HepG2 (cell line): ENCODE measurements around the gene HEXD. TPM values are rescaled to one million over a fixed set of nuclear protein-coding genes. Genes with fewer than 3 reads are reported as not detected.

Experiments used
- AGO2 ChIP-seq: fragments of 200-400 bp; formaldehyde crosslinking; optimal IDR thresholded peaks from 2 replicates; pipeline ENCODE3; 2017; ENCODE audit warnings: mild to moderate bottlenecking, low read depth, low read length, moderate library complexity
- HNRNPK ChIP-seq: fragments of 200-400 bp; formaldehyde crosslinking; IDR thresholded peaks from 2 replicates; pipeline ENCODE4 v1.6.1; 2018; ENCODE audit warnings: low read length, low read depth, moderate library complexity, mild to moderate bottlenecking; ENCODE audit not compliant: poor library complexity, severe bottlenecking
- KLF13 ChIP-seq: sonication (generic); formaldehyde crosslinking; IDR thresholded peaks from 2 replicates; pipeline ENCODE4 v1.4.0; 2020; ENCODE audit warnings: mild to moderate bottlenecking, missing genetic modification reagents
- PHB2 ChIP-seq: fragments of 450-650 bp; IDR thresholded peaks from 2 replicates; pipeline ENCODE4 v1.6.1; 2018; ENCODE audit not compliant: partially characterized antibody
- POLR2AphosphoS2 ChIP-seq: IDR thresholded peaks from 2 replicates; pipeline ENCODE4 v1.6.1; 2011; ENCODE audit warnings: low read depth, low read length, improper control_type of control experiment
- SOX13 ChIP-seq, 3 experiments: fragments of 450-650 bp in 1 of 3; sonication (generic) in 1 of 3; formaldehyde crosslinking in 1 of 3; IDR thresholded peaks in 2 of 3; conservative IDR thresholded peaks in 1 of 3; 2 replicates each; pipeline versions ENCODE4 v1.5.0 to v1.6.1; 2016 to 2020; ENCODE audit warnings: antibody characterized with exemption in 1 of 3, mild to moderate bottlenecking in 1 of 3, missing compliant biosample characterization in 1 of 3, missing genetic modification reagents in 1 of 3, moderate library complexity in 1 of 3
- XBP1 ChIP-seq: sonication (generic); formaldehyde crosslinking; IDR thresholded peaks from 2 replicates; pipeline ENCODE4 v1.5.0; 2020; ENCODE audit warnings: missing genetic modification reagents
- ZBTB7B ChIP-seq: sonication (generic); formaldehyde crosslinking; IDR thresholded peaks from 2 replicates; pipeline ENCODE4 v1.4.0; 2020; ENCODE audit warnings: missing genetic modification reagents
- ZEB1 ChIP-seq: IDR thresholded peaks from 2 replicates; pipeline ENCODE4 v1.6.1; 2012; ENCODE audit warnings: mild to moderate bottlenecking, low read depth, inconsistent platforms; ENCODE audit not compliant: insufficient replicate concordance
- ZNF253 ChIP-seq: sonication (generic); formaldehyde crosslinking; IDR thresholded peaks from 2 replicates; pipeline ENCODE4 v1.8.0; 2022; ENCODE audit warnings: mild to moderate bottlenecking, missing genetic modification reagents, borderline replicate concordance
- ZNF30 ChIP-seq: sonication (generic); formaldehyde crosslinking; IDR thresholded peaks from 2 replicates; pipeline ENCODE4 v1.5.0; 2020; ENCODE audit warnings: mild to moderate bottlenecking, missing genetic modification reagents
- ZNF569 ChIP-seq: sonication (generic); formaldehyde crosslinking; IDR thresholded peaks from 2 replicates; pipeline ENCODE4 v1.5.0; 2020; ENCODE audit warnings: mild to moderate bottlenecking, missing genetic modification reagents, moderate library complexity, borderline replicate concordance
- ZNF672 ChIP-seq: sonication (generic); formaldehyde crosslinking; IDR thresholded peaks from 2 replicates; pipeline ENCODE4 v1.8.1; 2022; ENCODE audit warnings: missing genetic modification reagents
- ZNF879 ChIP-seq: sonication (generic); formaldehyde crosslinking; IDR thresholded peaks from 2 replicates; pipeline ENCODE4 v1.8.1; 2023; ENCODE audit warnings: missing genetic modification reagents
- ZSCAN25 ChIP-seq: sonication (generic); formaldehyde crosslinking; IDR thresholded peaks from 2 replicates; pipeline ENCODE4 v1.8.0; 2022; ENCODE audit warnings: mild to moderate bottlenecking, missing genetic modification reagents
- polyA plus RNA-seq, 8 experiments: library from polyadenylated mRNA; depleted of rRNA in 3 of 8; stranded (reverse) in 7 of 8; unstranded in 1 of 8; fragments of >200 nt; fragmentation: Illumina TruSeq in 4 of 8; extraction: Trizol in 4 of 8; gene quantifications; 2 replicates each; pipeline versions ENCODE4 v1.2.1 to v1.2.3, GENCODE V29; 2011 to 2016; ENCODE audit warnings: low read depth in 4 of 8, missing spikeins in 1 of 8, mixed read lengths in 1 of 8; ENCODE audit not compliant: insufficient read depth in 1 of 8
- total RNA-seq, 5 experiments: library from RNA; depleted of rRNA; stranded (reverse); fragments of >200 nt; fragmentation: Illumina TruSeq; extraction: Trizol; gene quantifications; 2 replicates each; pipeline ENCODE4 v1.2.3, GENCODE V29; 2016; ENCODE audit warnings: low read depth in 1 of 5
- TF ChIP-seq, protein P1 (sequence below): sonication (generic); formaldehyde crosslinking; IDR thresholded peaks from 2 replicates; pipeline ENCODE4 v1.4.0; 2020; ENCODE audit warnings: mild to moderate bottlenecking, missing genetic modification reagents
- TF ChIP-seq, protein P2 (sequence below): sonication (generic); formaldehyde crosslinking; IDR thresholded peaks from 2 replicates; pipeline ENCODE4 v1.4.0; 2020; ENCODE audit warnings: missing genetic modification reagents, borderline replicate concordance
- TF ChIP-seq, protein P3 (sequence below): sonication (generic); formaldehyde crosslinking; conservative IDR thresholded peaks from 2 replicates; pipeline ENCODE4 v1.4.0; 2020; ENCODE audit warnings: missing genetic modification reagents
- TF ChIP-seq, protein P4 (sequence below): sonication (generic); formaldehyde crosslinking; IDR thresholded peaks from 2 replicates; pipeline ENCODE4 v1.9.0; 2021; ENCODE audit warnings: missing genetic modification reagents, mild to moderate bottlenecking, borderline replicate concordance

HEXD gene
- total and polyA plus RNA-seq, 2 of the 13 experiments (the other 11 are each of a cell fraction or from before 2014, with no cell fraction given) = 22.3 to 41.8 TPM

DNA sequence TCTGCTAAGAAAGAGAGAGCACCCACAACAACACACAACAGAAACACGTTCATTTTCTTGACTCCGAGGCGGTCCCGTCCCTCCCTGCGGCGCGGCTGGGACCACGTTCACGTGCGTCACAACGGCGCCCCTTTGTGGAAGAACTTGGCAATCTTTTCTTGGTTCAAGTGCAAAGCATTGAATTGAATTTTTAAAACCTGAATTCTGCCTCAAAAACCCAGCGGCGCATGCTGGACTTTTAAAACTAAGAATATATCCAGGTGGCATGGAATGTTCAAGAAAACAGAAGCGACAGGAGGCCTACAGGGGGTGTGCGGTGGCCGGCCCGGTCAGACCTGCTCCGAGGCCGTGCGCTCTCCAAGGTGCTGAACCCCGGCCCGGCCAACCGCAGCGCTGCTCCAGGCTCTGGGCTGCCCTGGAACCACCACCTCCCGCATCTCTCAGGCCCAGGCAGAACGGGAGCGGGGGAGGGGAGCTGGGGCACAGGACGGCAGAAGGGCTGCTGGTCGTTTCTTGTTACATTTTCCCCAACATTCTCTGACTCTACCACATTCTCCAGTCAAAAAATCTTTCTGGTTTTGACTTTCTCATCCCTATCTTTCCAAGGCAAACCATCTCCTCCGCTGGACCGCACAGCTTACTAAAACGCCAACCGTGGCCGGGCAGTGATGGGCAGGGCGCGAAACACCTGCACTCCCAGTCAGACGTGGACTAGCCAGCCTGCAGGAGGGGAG lies 3.4 kb upstream of the HEXD start (continued):
- TF ChIP-seq SOX13 (IDR thresholded peaks at IDR 0.05) = no peak
- peak in 1 of 2 experiments; percentile 56; a peak in 2 of 4 replicates for TF ChIP-seq SOX13 (CRISPR knock-in tag; conservative IDR thresholded peaks at IDR 0.05 in 1 of 2, IDR thresholded peaks at IDR 0.05 in 1 of 2)
- peak; percentile 81 for TF ChIP-seq KLF13 (CRISPR knock-in tag)
- TF ChIP-seq ZBTB7B (CRISPR knock-in tag) = peak; percentile 72
- no peak for TF ChIP-seq PHB2
- TF ChIP-seq ZNF30 = no peak
- TF ChIP-seq ZNF569 = no peak; the same call in 1 of the 2 replicates
- no peak for TF ChIP-seq ZEB1
- TF ChIP-seq, protein P1, sequence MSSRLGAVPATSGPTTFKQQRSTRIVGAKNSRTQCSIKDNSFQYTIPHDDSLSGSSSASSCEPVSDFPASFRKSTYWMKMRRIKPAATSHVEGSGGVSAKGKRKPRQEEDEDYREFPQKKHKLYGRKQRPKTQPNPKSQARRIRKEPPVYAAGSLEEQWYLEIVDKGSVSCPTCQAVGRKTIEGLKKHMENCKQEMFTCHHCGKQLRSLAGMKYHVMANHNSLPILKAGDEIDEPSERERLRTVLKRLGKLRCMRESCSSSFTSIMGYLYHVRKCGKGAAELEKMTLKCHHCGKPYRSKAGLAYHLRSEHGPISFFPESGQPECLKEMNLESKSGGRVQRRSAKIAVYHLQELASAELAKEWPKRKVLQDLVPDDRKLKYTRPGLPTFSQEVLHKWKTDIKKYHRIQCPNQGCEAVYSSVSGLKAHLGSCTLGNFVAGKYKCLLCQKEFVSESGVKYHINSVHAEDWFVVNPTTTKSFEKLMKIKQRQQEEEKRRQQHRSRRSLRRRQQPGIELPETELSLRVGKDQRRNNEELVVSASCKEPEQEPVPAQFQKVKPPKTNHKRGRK = no peak
- peak; percentile 17 for TF ChIP-seq AGO2
- TF ChIP-seq ZNF253 (CRISPR knock-in tag) = peak; percentile 87; the same call in 1 of the 2 replicates
- TF ChIP-seq, protein P2, sequence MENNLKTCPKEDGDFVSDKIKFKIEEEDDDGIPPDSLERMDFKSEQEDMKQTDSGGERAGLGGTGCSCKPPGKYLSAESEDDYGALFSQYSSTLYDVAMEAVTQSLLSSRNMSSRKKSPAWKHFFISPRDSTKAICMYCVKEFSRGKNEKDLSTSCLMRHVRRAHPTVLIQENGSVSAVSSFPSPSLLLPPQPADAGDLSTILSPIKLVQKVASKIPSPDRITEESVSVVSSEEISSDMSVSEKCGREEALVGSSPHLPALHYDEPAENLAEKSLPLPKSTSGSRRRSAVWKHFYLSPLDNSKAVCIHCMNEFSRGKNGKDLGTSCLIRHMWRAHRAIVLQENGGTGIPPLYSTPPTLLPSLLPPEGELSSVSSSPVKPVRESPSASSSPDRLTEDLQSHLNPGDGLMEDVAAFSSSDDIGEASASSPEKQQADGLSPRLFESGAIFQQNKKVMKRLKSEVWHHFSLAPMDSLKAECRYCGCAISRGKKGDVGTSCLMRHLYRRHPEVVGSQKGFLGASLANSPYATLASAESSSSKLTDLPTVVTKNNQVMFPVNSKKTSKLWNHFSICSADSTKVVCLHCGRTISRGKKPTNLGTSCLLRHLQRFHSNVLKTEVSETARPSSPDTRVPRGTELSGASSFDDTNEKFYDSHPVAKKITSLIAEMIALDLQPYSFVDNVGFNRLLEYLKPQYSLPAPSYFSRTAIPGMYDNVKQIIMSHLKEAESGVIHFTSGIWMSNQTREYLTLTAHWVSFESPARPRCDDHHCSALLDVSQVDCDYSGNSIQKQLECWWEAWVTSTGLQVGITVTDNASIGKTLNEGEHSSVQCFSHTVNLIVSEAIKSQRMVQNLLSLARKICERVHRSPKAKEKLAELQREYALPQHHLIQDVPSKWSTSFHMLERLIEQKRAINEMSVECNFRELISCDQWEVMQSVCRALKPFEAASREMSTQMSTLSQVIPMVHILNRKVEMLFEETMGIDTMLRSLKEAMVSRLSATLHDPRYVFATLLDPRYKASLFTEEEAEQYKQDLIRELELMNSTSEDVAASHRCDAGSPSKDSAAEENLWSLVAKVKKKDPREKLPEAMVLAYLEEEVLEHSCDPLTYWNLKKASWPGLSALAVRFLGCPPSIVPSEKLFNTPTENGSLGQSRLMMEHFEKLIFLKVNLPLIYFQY (CRISPR knock-in tag) = peak; percentile 97
- TF ChIP-seq ZSCAN25 (CRISPR knock-in tag) = peak; percentile 85
- no peak for TF ChIP-seq ZNF672 (CRISPR knock-in tag)
- no peak for TF ChIP-seq HNRNPK
- TF ChIP-seq, protein P3, sequence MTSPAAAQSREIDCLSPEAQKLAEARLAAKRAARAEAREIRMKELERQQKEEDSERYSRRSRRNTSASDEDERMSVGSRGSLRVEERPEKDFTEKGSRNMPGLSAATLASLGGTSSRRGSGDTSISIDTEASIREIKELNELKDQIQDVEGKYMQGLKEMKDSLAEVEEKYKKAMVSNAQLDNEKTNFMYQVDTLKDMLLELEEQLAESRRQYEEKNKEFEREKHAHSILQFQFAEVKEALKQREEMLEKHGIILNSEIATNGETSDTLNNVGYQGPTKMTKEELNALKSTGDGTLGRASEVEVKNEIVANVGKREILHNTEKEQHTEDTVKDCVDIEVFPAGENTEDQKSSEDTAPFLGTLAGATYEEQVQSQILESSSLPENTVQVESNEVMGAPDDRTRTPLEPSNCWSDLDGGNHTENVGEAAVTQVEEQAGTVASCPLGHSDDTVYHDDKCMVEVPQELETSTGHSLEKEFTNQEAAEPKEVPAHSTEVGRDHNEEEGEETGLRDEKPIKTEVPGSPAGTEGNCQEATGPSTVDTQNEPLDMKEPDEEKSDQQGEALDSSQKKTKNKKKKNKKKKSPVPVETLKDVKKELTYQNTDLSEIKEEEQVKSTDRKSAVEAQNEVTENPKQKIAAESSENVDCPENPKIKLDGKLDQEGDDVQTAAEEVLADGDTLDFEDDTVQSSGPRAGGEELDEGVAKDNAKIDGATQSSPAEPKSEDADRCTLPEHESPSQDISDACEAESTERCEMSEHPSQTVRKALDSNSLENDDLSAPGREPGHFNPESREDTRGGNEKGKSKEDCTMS (CRISPR knock-in tag) = peak; percentile 95
- TF ChIP-seq, protein P4, sequence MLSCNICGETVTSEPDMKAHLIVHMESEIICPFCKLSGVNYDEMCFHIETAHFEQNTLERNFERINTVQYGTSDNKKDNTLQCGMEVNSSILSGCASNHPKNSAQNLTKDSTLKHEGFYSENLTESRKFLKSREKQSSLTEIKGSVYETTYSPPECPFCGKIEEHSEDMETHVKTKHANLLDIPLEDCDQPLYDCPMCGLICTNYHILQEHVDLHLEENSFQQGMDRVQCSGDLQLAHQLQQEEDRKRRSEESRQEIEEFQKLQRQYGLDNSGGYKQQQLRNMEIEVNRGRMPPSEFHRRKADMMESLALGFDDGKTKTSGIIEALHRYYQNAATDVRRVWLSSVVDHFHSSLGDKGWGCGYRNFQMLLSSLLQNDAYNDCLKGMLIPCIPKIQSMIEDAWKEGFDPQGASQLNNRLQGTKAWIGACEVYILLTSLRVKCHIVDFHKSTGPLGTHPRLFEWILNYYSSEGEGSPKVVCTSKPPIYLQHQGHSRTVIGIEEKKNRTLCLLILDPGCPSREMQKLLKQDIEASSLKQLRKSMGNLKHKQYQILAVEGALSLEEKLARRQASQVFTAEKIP (CRISPR knock-in tag) = 0 out of 2 replicates have a peak, but pooled peaks have one; percentile 41
- TF ChIP-seq XBP1 = peak; percentile 93
- peak; percentile 76; the same call in 1 of the 2 replicates for TF ChIP-seq ZNF879 (CRISPR knock-in tag)
- no peak for TF ChIP-seq POLR2AphosphoS2
- TF ChIP-seq, all 625 proteins: peak for 403
